ENCODE results near the gene SMC3.
"Not testable (repeated sequence)": the region's sequence is repeated elsewhere in the genome, so short reads cannot be mapped to it uniquely, and the experiment has no call there.

SMC3 gene

GRCh38 chr10:110530131-110530831, 37.2 kb upstream of the SMC3 start:
- no peaks in the 10 kb centered on the region for H4K20me1 ChIP-seq (ENCODE audit: low read depth, low read length)
- H3K4me2 ChIP-seq (ENCODE audit: low read depth, low read length, poor library complexity, severe bottlenecking) = no peak overlapping the region
- no peaks in the 10 kb centered on the region for H3K79me2 ChIP-seq (ENCODE audit: insufficient read depth, low read length)
- H3F3A ChIP-seq (ENCODE audit: insufficient read depth) = no peaks in the 10 kb centered on the region
- H3K9ac ChIP-seq (ENCODE audit: low read length) = no peak overlapping the region
- TF ChIP-seq EZH2phosphoT487 (conservative IDR thresholded peaks at IDR 0.05; ENCODE audit: low read length) (no peak), CTCF (IDR thresholded peaks at IDR 0.05; ENCODE audit: insufficient read depth, low read length, poor library complexity, severe bottlenecking) (no peak)
- no peaks in the 10 kb centered on the region for H3K27me3 ChIP-seq (ENCODE audit: low read length)
- H3K36me3 ChIP-seq (ENCODE audit: low read length) = no peaks in the 10 kb centered on the region
- no peaks in the 10 kb centered on the region for H3K9me2 ChIP-seq (replicated peaks; ENCODE audit: insufficient read depth, low read length)
- no peak overlapping the region for H2AFZ ChIP-seq (ENCODE audit: low read depth, low read length, severe bottlenecking)
- H3K9me3 ChIP-seq (ENCODE audit: insufficient read depth, low read length) = no peaks in the 10 kb centered on the region
- H3K4me3 ChIP-seq (ENCODE audit: insufficient read depth, low read length, poor library complexity, severe bottlenecking) = no peak overlapping the region
- no peak overlapping the region for H3K27ac ChIP-seq (ENCODE audit: low read depth, low read length)

GRCh38 chr10:110531687-110532086, 35.8 kb upstream of the SMC3 start:
- no peak overlapping the region for H3K4me3 ChIP-seq (ENCODE audit: insufficient read depth, low read length, poor library complexity, severe bottlenecking)
- H3K4me2 ChIP-seq (ENCODE audit: low read depth, low read length, poor library complexity, severe bottlenecking) = no peak overlapping the region
- H3K9ac ChIP-seq (ENCODE audit: low read length) = no peak overlapping the region
- H4K20me1 ChIP-seq (ENCODE audit: low read depth, low read length) = no peaks in the 10 kb centered on the region
- no peaks in the 10 kb centered on the region for H3K27me3 ChIP-seq (ENCODE audit: low read length)
- no peaks in the 10 kb centered on the region for H3K9me2 ChIP-seq (replicated peaks; ENCODE audit: insufficient read depth, low read length)
- no peaks in the 10 kb centered on the region for H3F3A ChIP-seq (ENCODE audit: insufficient read depth)
- H3K79me2 ChIP-seq (ENCODE audit: insufficient read depth, low read length) = no peaks in the 10 kb centered on the region
- no peaks in the 10 kb centered on the region for H3K9me3 ChIP-seq (ENCODE audit: insufficient read depth, low read length)
- H2AFZ ChIP-seq (ENCODE audit: low read depth, low read length, severe bottlenecking) = no peak overlapping the region
- no peaks in the 10 kb centered on the region for H3K36me3 ChIP-seq (ENCODE audit: low read length)
- TF ChIP-seq EZH2phosphoT487 (conservative IDR thresholded peaks at IDR 0.05; ENCODE audit: low read length) (no peak), CTCF (IDR thresholded peaks at IDR 0.05; ENCODE audit: insufficient read depth, low read length, poor library complexity, severe bottlenecking) (no peak)
- H3K27ac ChIP-seq (ENCODE audit: low read depth, low read length) = no peak overlapping the region

- not testable (repeated sequence) for H3K36me3 ChIP-seq (ENCODE audit: low read length)
Observed at GRCh38 chr10:110532628-110533027, 34.9 kb upstream of the SMC3 start.

GRCh38 chr10:110533149-110533548, 34.3 kb upstream of the SMC3 start:
- Histone ChIP-seq H3K4me3 (ENCODE audit: insufficient read depth, low read length, poor library complexity, severe bottlenecking) (no peak overlapping the region), H3K79me2 (ENCODE audit: insufficient read depth, low read length) (no peaks in the 10 kb centered on the region), H4K20me1 (ENCODE audit: low read depth, low read length) (no peaks in the 10 kb centered on the region), H3K9me2 (replicated peaks; ENCODE audit: insufficient read depth, low read length) (no peaks in the 10 kb centered on the region), H3K9ac (ENCODE audit: low read length) (no peak overlapping the region), H3K9me3 (ENCODE audit: insufficient read depth, low read length) (no peaks in the 10 kb centered on the region), H3K27ac (ENCODE audit: low read depth, low read length) (no peak overlapping the region), H3K27me3 (ENCODE audit: low read length) (no peaks in the 10 kb centered on the region), H3K4me2 (ENCODE audit: low read depth, low read length, poor library complexity, severe bottlenecking) (no peak overlapping the region), H3F3A (ENCODE audit: insufficient read depth) (no peaks in the 10 kb centered on the region), H2AFZ (ENCODE audit: low read depth, low read length, severe bottlenecking) (no peak overlapping the region), H3K36me3 (ENCODE audit: low read length) (no peaks in the 10 kb centered on the region)
- no peak for TF ChIP-seq EZH2phosphoT487 (conservative IDR thresholded peaks at IDR 0.05; ENCODE audit: low read length)
- TF ChIP-seq CTCF (IDR thresholded peaks at IDR 0.05; ENCODE audit: insufficient read depth, low read length, poor library complexity, severe bottlenecking) = no peak

More at GRCh38 chr10:110532628-110533027, 34.9 kb upstream of the SMC3 start:
- H3K9ac ChIP-seq (ENCODE audit: low read length); H3K9me2 ChIP-seq (replicated peaks; ENCODE audit: insufficient read depth, low read length); H3K79me2 ChIP-seq (ENCODE audit: insufficient read depth, low read length); H2AFZ ChIP-seq (ENCODE audit: low read depth, low read length, severe bottlenecking); H3K4me2 ChIP-seq (ENCODE audit: low read depth, low read length, poor library complexity, severe bottlenecking); H3K9me3 ChIP-seq (ENCODE audit: insufficient read depth, low read length); H3K27ac ChIP-seq (ENCODE audit: low read depth, low read length); H4K20me1 ChIP-seq (ENCODE audit: low read depth, low read length); H3F3A ChIP-seq (ENCODE audit: insufficient read depth); H3K27me3 ChIP-seq (ENCODE audit: low read length); H3K4me3 ChIP-seq (ENCODE audit: insufficient read depth, low read length, poor library complexity, severe bottlenecking): not testable (repeated sequence)

Measured in SU-DHL-6 (cell line).